Stomach (tissue), 4 donors: ENCODE measurements around the gene RRBP1.

Experiments
- EP300 ChIP-seq: sonication (generic); formaldehyde crosslinking; IDR thresholded peaks from one replicate; pipeline ENCODE4 v1.6.1; 2017; ENCODE audit warnings: antibody characterized with exemption
- POLR2A ChIP-seq, 4 donors: fragments of 450-650 bp; IDR thresholded peaks; one replicate each; pipeline ENCODE4 v1.6.1; 2016; ENCODE audit warnings: antibody characterized with exemption in 4 of 4, control low read depth in 2 of 4, mild to moderate bottlenecking in 1 of 4, moderate library complexity in 1 of 4
- POLR2AphosphoS5 ChIP-seq, 3 donors: sonication (generic); formaldehyde crosslinking; IDR thresholded peaks; one replicate each; pipeline ENCODE4 v1.6.1; 2016; ENCODE audit warnings: antibody characterized with exemption in 3 of 3
- TF ChIP-seq, protein P1 (sequence below), 7 experiments: fragments of 450-650 bp in 4 of 7; fragments of 200-600 bp in 3 of 7; sonication (generic) in 3 of 7; IDR thresholded peaks; one replicate each; pipeline ENCODE4 v1.5.1; 2016 to 2019; ENCODE audit warnings: antibody characterized with exemption in 7 of 7, control low read depth in 2 of 7, mild to moderate bottlenecking in 1 of 7

DNA sequence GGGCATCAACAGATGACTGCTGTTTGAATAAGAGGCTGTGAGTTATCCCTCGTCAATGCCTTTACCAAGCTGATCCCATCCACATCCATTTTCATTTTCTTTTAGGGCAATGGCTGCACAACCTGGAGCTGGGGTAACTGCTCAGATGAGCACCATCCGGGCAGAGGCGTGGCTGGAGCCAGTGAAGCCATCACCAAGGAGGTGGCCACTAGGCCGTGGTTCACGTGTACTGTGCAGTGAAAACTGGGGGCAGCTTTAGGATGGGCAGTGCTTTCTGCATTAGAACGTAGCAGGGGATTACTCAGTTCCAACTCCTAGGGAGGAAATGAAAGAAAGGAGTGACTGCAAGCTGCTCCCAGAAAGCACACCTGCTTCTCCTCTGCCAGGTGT, 51.2 kb downstream of the RRBP1 start:
- TF ChIP-seq, protein P1, sequence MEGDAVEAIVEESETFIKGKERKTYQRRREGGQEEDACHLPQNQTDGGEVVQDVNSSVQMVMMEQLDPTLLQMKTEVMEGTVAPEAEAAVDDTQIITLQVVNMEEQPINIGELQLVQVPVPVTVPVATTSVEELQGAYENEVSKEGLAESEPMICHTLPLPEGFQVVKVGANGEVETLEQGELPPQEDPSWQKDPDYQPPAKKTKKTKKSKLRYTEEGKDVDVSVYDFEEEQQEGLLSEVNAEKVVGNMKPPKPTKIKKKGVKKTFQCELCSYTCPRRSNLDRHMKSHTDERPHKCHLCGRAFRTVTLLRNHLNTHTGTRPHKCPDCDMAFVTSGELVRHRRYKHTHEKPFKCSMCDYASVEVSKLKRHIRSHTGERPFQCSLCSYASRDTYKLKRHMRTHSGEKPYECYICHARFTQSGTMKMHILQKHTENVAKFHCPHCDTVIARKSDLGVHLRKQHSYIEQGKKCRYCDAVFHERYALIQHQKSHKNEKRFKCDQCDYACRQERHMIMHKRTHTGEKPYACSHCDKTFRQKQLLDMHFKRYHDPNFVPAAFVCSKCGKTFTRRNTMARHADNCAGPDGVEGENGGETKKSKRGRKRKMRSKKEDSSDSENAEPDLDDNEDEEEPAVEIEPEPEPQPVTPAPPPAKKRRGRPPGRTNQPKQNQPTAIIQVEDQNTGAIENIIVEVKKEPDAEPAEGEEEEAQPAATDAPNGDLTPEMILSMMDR (IDR thresholded peaks at IDR 0.05) = no peak
- no peak for TF ChIP-seq POLR2AphosphoS5 (IDR thresholded peaks at IDR 0.05)
- no peak for TF ChIP-seq POLR2A (IDR thresholded peaks at IDR 0.05)
- no peak for TF ChIP-seq EP300
